ENCODE measurements around the gene SYNGR4. TPM values are rescaled to one million over a fixed set of nuclear protein-coding genes. Genes with fewer than 3 reads are reported as not detected.
A peak's percentile ranks its signal among the peaks of the same experiment; 100 is the strongest.

The SYNGR4 gene
- total RNA-seq, 1 experiment from 2014 or later: not detected

GRCh38 chr19:48355365-48355954 is 8.7 kb upstream of the SYNGR4 start:
- Histone ChIP-seq H3K27ac (ENCODE audit: low read depth, low read length, poor library complexity, severe bottlenecking) (no peak overlapping the region), H3K36me3 (ENCODE audit: insufficient read depth, low read length, poor library complexity, severe bottlenecking) (no peaks in the 10 kb centered on the region), H3K27me3 (replicated peaks; ENCODE audit: insufficient read depth, low read depth, low read length, poor library complexity) (no peaks in the 10 kb centered on the region), H3K4me1 (ENCODE audit: insufficient read depth, low read length, poor library complexity, severe bottlenecking) (no peaks in the 10 kb centered on the region), H3K4me3 (ENCODE audit: low read depth, low read length, poor library complexity, severe bottlenecking) (no peak overlapping the region), H3K9me3 (ENCODE audit: low read depth, low read length, poor library complexity, severe bottlenecking) (no peaks in the 10 kb centered on the region)
- ChIA-PET CTCF (no interaction called here), POLR2A (ENCODE audit: low non-redundant PET) (no interaction called here)
- TF ChIP-seq, protein P1, sequence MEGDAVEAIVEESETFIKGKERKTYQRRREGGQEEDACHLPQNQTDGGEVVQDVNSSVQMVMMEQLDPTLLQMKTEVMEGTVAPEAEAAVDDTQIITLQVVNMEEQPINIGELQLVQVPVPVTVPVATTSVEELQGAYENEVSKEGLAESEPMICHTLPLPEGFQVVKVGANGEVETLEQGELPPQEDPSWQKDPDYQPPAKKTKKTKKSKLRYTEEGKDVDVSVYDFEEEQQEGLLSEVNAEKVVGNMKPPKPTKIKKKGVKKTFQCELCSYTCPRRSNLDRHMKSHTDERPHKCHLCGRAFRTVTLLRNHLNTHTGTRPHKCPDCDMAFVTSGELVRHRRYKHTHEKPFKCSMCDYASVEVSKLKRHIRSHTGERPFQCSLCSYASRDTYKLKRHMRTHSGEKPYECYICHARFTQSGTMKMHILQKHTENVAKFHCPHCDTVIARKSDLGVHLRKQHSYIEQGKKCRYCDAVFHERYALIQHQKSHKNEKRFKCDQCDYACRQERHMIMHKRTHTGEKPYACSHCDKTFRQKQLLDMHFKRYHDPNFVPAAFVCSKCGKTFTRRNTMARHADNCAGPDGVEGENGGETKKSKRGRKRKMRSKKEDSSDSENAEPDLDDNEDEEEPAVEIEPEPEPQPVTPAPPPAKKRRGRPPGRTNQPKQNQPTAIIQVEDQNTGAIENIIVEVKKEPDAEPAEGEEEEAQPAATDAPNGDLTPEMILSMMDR (conservative IDR thresholded peaks at IDR 0.05; ENCODE audit: low read depth, low read length): no peak
- no peak for TF ChIP-seq EZH2 (IDR thresholded peaks at IDR 0.05; ENCODE audit: borderline replicate concordance, low read depth, low read length, poor library complexity, severe bottlenecking)
- no peak for DNase-seq (ENCODE audit: low spot score)
- no TSS peak for BruUV-seq (replicated peaks)
- intact Hi-C loops (cut with micrococcal nuclease; ENCODE audit: unreplicated experiment): no loop called here

DNA sequence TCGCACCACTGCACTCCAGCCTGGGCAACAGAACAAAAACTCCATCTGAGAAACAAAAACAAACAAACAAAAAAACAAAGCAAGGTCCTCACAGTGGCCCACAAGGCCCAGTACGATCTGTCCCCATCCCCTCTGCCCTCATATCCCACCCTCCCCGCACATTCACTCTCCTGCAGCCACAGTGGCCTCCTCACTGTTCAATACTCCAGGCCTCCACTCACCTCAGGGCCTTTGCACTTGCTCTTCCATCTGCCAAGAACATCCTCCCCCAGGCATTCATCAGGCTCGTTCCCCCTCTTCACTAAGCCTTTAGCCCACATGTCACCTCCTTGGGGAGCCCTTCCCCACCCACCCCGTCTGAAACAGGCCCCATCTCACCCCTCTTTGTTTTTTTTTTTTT is 5.0 kb upstream of the SYNGR4 start:
- DNase-seq (ENCODE audit: low spot score): no peak
- Histone ChIP-seq H3K9me3 (ENCODE audit: low read depth, low read length, poor library complexity, severe bottlenecking) (no peaks in the 10 kb centered on the region), H3K4me3 (ENCODE audit: low read depth, low read length, poor library complexity, severe bottlenecking) (no peak overlapping the region), H3K27ac (ENCODE audit: low read depth, low read length, poor library complexity, severe bottlenecking) (no peak overlapping the region), H3K27me3 (replicated peaks; ENCODE audit: insufficient read depth, low read depth, low read length, poor library complexity) (no peaks in the 10 kb centered on the region), H3K36me3 (ENCODE audit: insufficient read depth, low read length, poor library complexity, severe bottlenecking) (no peaks in the 10 kb centered on the region), H3K4me1 (ENCODE audit: insufficient read depth, low read length, poor library complexity, severe bottlenecking) (peaks cover 5% of the 10 kb centered on the region)
- CTCF ChIA-PET: no interaction called here
- POLR2A ChIA-PET (ENCODE audit: low non-redundant PET): no interaction called here
- TF ChIP-seq EZH2 (IDR thresholded peaks at IDR 0.05; ENCODE audit: borderline replicate concordance, low read depth, low read length, poor library complexity, severe bottlenecking): no peak
- TF ChIP-seq, protein P1 (conservative IDR thresholded peaks at IDR 0.05; ENCODE audit: low read depth, low read length): no peak
- BruUV-seq (replicated peaks): no TSS peak
- intact Hi-C loops (cut with micrococcal nuclease; ENCODE audit: unreplicated experiment): no loop called here

DNA sequence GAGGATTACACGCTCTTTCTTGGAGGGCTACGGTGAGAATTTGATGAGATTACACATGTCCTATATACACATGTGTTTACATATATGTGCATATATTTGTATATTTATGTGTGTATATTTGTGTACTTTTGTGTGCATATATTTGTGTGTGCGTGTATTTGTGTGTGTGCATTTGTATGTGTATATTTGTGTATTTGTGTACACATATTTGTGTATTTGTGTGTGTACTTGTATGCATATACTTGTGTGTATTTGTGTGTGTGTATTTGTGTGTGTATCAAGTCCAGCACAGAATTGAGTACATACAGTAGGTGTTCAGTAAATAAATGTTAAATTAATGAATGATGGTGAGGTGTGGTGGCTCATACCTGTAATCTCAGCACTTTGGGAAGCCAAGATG is 2.3 kb upstream of the SYNGR4 start:
- Histone ChIP-seq H3K9me3 (ENCODE audit: low read depth, low read length, poor library complexity, severe bottlenecking) (no peaks in the 10 kb centered on the region), H3K27ac (ENCODE audit: low read depth, low read length, poor library complexity, severe bottlenecking) (no peak overlapping the region), H3K27me3 (replicated peaks; ENCODE audit: insufficient read depth, low read depth, low read length, poor library complexity) (no peaks in the 10 kb centered on the region), H3K4me3 (ENCODE audit: low read depth, low read length, poor library complexity, severe bottlenecking) (no peak overlapping the region), H3K4me1 (ENCODE audit: insufficient read depth, low read length, poor library complexity, severe bottlenecking) (peaks cover 9% of the 10 kb centered on the region), H3K36me3 (ENCODE audit: insufficient read depth, low read length, poor library complexity, severe bottlenecking) (no peaks in the 10 kb centered on the region)
- POLR2A ChIA-PET (ENCODE audit: low non-redundant PET): no interaction called here
- DNase-seq (ENCODE audit: low spot score): no peak
- BruUV-seq (replicated peaks): TSS peak; percentile 56
- no peak for TF ChIP-seq EZH2 (IDR thresholded peaks at IDR 0.05; ENCODE audit: borderline replicate concordance, low read depth, low read length, poor library complexity, severe bottlenecking)
- TF ChIP-seq, protein P1 (conservative IDR thresholded peaks at IDR 0.05; ENCODE audit: low read depth, low read length): no peak
- intact Hi-C loops (cut with micrococcal nuclease; ENCODE audit: unreplicated experiment): no loop called here
- CTCF ChIA-PET: no interaction called here
